Neural cell (in vitro differentiated cells): ENCODE data around the gene GTF2F2.

Experiments
- CTCF ChIP-seq: fragments of 450-650 bp; IDR thresholded peaks from 2 replicates; pipeline ENCODE4 v1.5.1; 2014; ENCODE audit warnings: antibody characterized with exemption, mild to moderate bottlenecking, moderate library complexity; ENCODE audit not compliant: poor library complexity, severe bottlenecking
- EZH2 ChIP-seq: fragments of 200-600, 300-800 bp; shearing (Covaris generic), sonication (generic); IDR thresholded peaks from 2 replicates; pipeline ENCODE4 v1.6.1; 2014; ENCODE audit warnings: antibody characterized with exemption, low read length, borderline replicate concordance, mild to moderate bottlenecking; ENCODE audit not compliant: insufficient read depth, poor library complexity, severe bottlenecking
- RAD21 ChIP-seq: fragments of 450-650 bp; conservative IDR thresholded peaks from 2 replicates; pipeline ENCODE4 v1.6.1; 2014; ENCODE audit warnings: antibody characterized with exemption, mild to moderate bottlenecking, moderate library complexity
- REST ChIP-seq: IDR thresholded peaks from 2 replicates; pipeline ENCODE4 v1.6.1; 2012; ENCODE audit warnings: borderline replicate concordance
- TAF1 ChIP-seq: IDR thresholded peaks from 2 replicates; pipeline ENCODE4 v1.6.1; 2012; ENCODE audit warnings: low read depth

GRCh38 chr13:45178349-45179162, 58.2 kb downstream of the GTF2F2 start:
- no peak for TF ChIP-seq EZH2
- no peak for TF ChIP-seq TAF1
- no peak for TF ChIP-seq CTCF
- TF ChIP-seq RAD21, result no peak
- TF ChIP-seq REST, result no peak
